Measurements from ENCODE around the gene HSPD1. TPM values are rescaled to one million over a fixed set of nuclear protein-coding genes. Genes with fewer than 3 reads are reported as not detected.

HSPD1 gene
- total RNA-seq, 1 experiment from 2014 or later: 532 TPM

- ChIA-PET CTCF (no interaction called here), POLR2A (ENCODE audit: unreplicated experiment) (no interaction called here)
- Histone ChIP-seq H3F3A (ENCODE audit: insufficient read depth, low read depth) (peaks cover 24% of the 10 kb centered on the region), H2AFZ (no peak overlapping the region), H3K27ac (no peak overlapping the region), H3K9me3 (ENCODE audit: insufficient read depth, low read depth) (no peaks in the 10 kb centered on the region), H4K20me1 (ENCODE audit: insufficient read depth) (peaks cover 53% of the 10 kb centered on the region), H3K4me1 (replicated peaks; ENCODE audit: insufficient read depth) (peaks cover 13% of the 10 kb centered on the region), H3K79me2 (ENCODE audit: low read depth) (peaks cover 70% of the 10 kb centered on the region), H3K4me3 (peak overlapping the region; percentile 97; the same call in 1 of the 2 replicates), H3K36me3 (ENCODE audit: low read depth) (no peaks in the 10 kb centered on the region; the same call in 1 of the 2 replicates), H3K4me2 (peak overlapping the region; percentile 87), H3K9me2 (ENCODE audit: insufficient read depth) (no peaks in the 10 kb centered on the region), H3K27me3 (ENCODE audit: insufficient read depth, low read depth) (no peaks in the 10 kb centered on the region)
- TF ChIP-seq CTCF (conservative IDR thresholded peaks at IDR 0.05) (no peak), EZH2 (IDR thresholded peaks at IDR 0.05; ENCODE audit: low read depth) (no peak)
- DNase-seq: no peak
- BruUV-seq (replicated peaks): no TSS peak
- intact Hi-C loops (cut with micrococcal nuclease; ENCODE audit: unreplicated experiment): no loop called here
Measured at GRCh38 chr2:197455428-197455827, 44.2 kb downstream of the HSPD1 start.

GRCh38 chr2:197454923-197455322 lies 44.7 kb downstream of the HSPD1 start:
- peak overlapping the region; percentile 87 for H3K4me2 ChIP-seq
- TF ChIP-seq EZH2 (IDR thresholded peaks at IDR 0.05; ENCODE audit: low read depth) (no peak), CTCF (conservative IDR thresholded peaks at IDR 0.05) (no peak)
- peaks cover 10% of the 10 kb centered on the region for H3K4me1 ChIP-seq (replicated peaks; ENCODE audit: insufficient read depth)
- no peaks in the 10 kb centered on the region for H3K27me3 ChIP-seq (ENCODE audit: insufficient read depth, low read depth)
- H3F3A ChIP-seq (ENCODE audit: insufficient read depth, low read depth): peaks cover 20% of the 10 kb centered on the region
- no peak overlapping the region for H2AFZ ChIP-seq
- peaks cover 65% of the 10 kb centered on the region for H3K79me2 ChIP-seq (ENCODE audit: low read depth)
- no peaks in the 10 kb centered on the region for H3K9me3 ChIP-seq (ENCODE audit: insufficient read depth, low read depth)
- peaks cover 49% of the 10 kb centered on the region for H4K20me1 ChIP-seq (ENCODE audit: insufficient read depth)
- intact Hi-C loops (cut with micrococcal nuclease; ENCODE audit: unreplicated experiment): loop anchor here (5.0 kb wide), 1 partner anchor 62 kb away; the partner anchor contains the start of gene MOB4
- H3K4me3 ChIP-seq: peak overlapping the region; percentile 97
- no peak for DNase-seq
- 0 out of 2 replicates have a peak overlapping the region, but pooled peaks have one; percentile 97 for H3K27ac ChIP-seq
- no TSS peak for BruUV-seq (replicated peaks)
- CTCF ChIA-PET: no interaction called here
- POLR2A ChIA-PET (ENCODE audit: unreplicated experiment): no interaction called here
- no peaks in the 10 kb centered on the region; the same call in 1 of the 2 replicates for H3K36me3 ChIP-seq (ENCODE audit: low read depth)
- H3K9me2 ChIP-seq (ENCODE audit: insufficient read depth): no peaks in the 10 kb centered on the region

- Histone ChIP-seq H3K27me3 (ENCODE audit: insufficient read depth, low read depth) (no peaks in the 10 kb centered on the region), H3F3A (ENCODE audit: insufficient read depth, low read depth) (peaks cover 13% of the 10 kb centered on the region), H3K9me3 (ENCODE audit: insufficient read depth, low read depth) (no peaks in the 10 kb centered on the region), H3K79me2 (ENCODE audit: low read depth) (peaks cover 56% of the 10 kb centered on the region), H3K27ac (peak overlapping the region; percentile 97), H3K4me3 (peak overlapping the region; percentile 97), H3K36me3 (ENCODE audit: low read depth) (no peaks in the 10 kb centered on the region), H3K4me2 (peak overlapping the region; percentile 87), H3K9me2 (ENCODE audit: insufficient read depth) (no peaks in the 10 kb centered on the region), H2AFZ (peak overlapping the region; percentile 88; the same call in 1 of the 2 replicates), H3K4me1 (replicated peaks; ENCODE audit: insufficient read depth) (peaks cover 10% of the 10 kb centered on the region), H4K20me1 (ENCODE audit: insufficient read depth) (peaks cover 48% of the 10 kb centered on the region)
- POLR2A ChIA-PET (ENCODE audit: unreplicated experiment): no interaction called here
- TF ChIP-seq CTCF (conservative IDR thresholded peaks at IDR 0.05) (no peak), EZH2 (IDR thresholded peaks at IDR 0.05; ENCODE audit: low read depth) (no peak)
- BruUV-seq (replicated peaks): no TSS peak
- no peak for DNase-seq
- intact Hi-C loops (cut with micrococcal nuclease; ENCODE audit: unreplicated experiment): loop anchor here (1.0 to 5.0 kb wide), 3 partner anchors 19 to 63 kb away; partner anchors contain the start of genes HSPE1, MOB4 and SF3B1
- CTCF ChIA-PET: no interaction called here
Measured at GRCh38 chr2:197453914-197454398, 45.7 kb downstream of the HSPD1 start.
